GM12878 (cell line): ENCODE results near the gene ZKSCAN5. TPM values are rescaled to one million over a fixed set of nuclear protein-coding genes. Genes with fewer than 3 reads are reported as not detected.

ENCODE experiments used
- ASH2L ChIP-seq: fragments of 300-600, 200-600 bp; sonication (generic); IDR thresholded peaks from 2 replicates; pipeline ENCODE4 v1.6.1; 2017; ENCODE audit warnings: low read depth, mild to moderate bottlenecking, borderline replicate concordance
- CREB1 ChIP-seq: IDR thresholded peaks from 2 replicates; pipeline ENCODE4 v1.6.1; 2012; ENCODE audit warnings: low read depth, mild to moderate bottlenecking, inconsistent platforms
- DPF2 ChIP-seq: fragments of 450-650 bp; IDR thresholded peaks from 2 replicates; pipeline ENCODE4 v1.6.1; 2017; ENCODE audit warnings: mild to moderate bottlenecking
- EZH2 ChIP-seq: IDR thresholded peaks from 2 replicates; pipeline ENCODE4 v1.6.1; 2012; ENCODE audit warnings: low read depth, mild to moderate bottlenecking, control low read depth, inconsistent platforms, low read length, borderline replicate concordance; ENCODE audit not compliant: control insufficient read depth
- IRF3 ChIP-seq: fragments of 450-650 bp; IDR thresholded peaks from 2 replicates; pipeline ENCODE4 v1.6.1; 2014; ENCODE audit warnings: mild to moderate bottlenecking
- LARP7 ChIP-seq: fragments of 450-650 bp; IDR thresholded peaks from 2 replicates; pipeline ENCODE4 v1.6.1; 2017; ENCODE audit warnings: mild to moderate bottlenecking
- NBN ChIP-seq: fragments of 450-650 bp; IDR thresholded peaks from 2 replicates; pipeline ENCODE4 v1.6.1; 2016
- NFYB ChIP-seq: IDR thresholded peaks from 2 replicates; pipeline ENCODE4 v1.6.1; 2011; ENCODE audit warnings: low read depth, mild to moderate bottlenecking, low read length, improper control_type of control experiment, moderate library complexity; ENCODE audit not compliant: insufficient read depth
- POLR2AphosphoS5 ChIP-seq: IDR thresholded peaks from 2 replicates; pipeline ENCODE4 v1.6.1; 2011; ENCODE audit warnings: mild to moderate bottlenecking, low read length, inconsistent platforms
- POU2F2 ChIP-seq: IDR thresholded peaks from 3 replicates; pipeline ENCODE4 v1.6.1; 2011; ENCODE audit warnings: low read depth, mild to moderate bottlenecking, low read length, borderline replicate concordance
- SKIL ChIP-seq: fragments of 450-650 bp; IDR thresholded peaks from 2 replicates; pipeline ENCODE4 v1.6.1; 2017; ENCODE audit warnings: mild to moderate bottlenecking, low read depth, inconsistent platforms; ENCODE audit not compliant: poor library complexity, severe bottlenecking
- SMAD5 ChIP-seq: IDR thresholded peaks from 2 replicates; pipeline ENCODE4 v1.6.1; 2016; ENCODE audit warnings: antibody characterized with exemption, low read depth
- SP1 ChIP-seq: IDR thresholded peaks from one replicate; pipeline ENCODE4 v1.6.1; 2011; ENCODE audit warnings: low read depth, low read length
- SREBF1 ChIP-seq: IDR thresholded peaks from 2 replicates; pipeline ENCODE4 v1.6.1; 2012; ENCODE audit warnings: mild to moderate bottlenecking, low read length
- SREBF2 ChIP-seq: IDR thresholded peaks from 2 replicates; pipeline ENCODE4 v1.6.1; 2012; ENCODE audit warnings: mild to moderate bottlenecking, low read length
- STAT1 ChIP-seq: fragments of 450-650 bp; conservative IDR thresholded peaks from 2 replicates; pipeline ENCODE4 v1.6.1; 2014; ENCODE audit warnings: antibody characterized with exemption, mild to moderate bottlenecking
- TARDBP ChIP-seq: IDR thresholded peaks from 2 replicates; pipeline ENCODE4 v1.6.1; 2016; ENCODE audit warnings: borderline replicate concordance
- TCF3 ChIP-seq: IDR thresholded peaks from 2 replicates; pipeline ENCODE4 v1.6.1; 2012; ENCODE audit warnings: low read depth, mild to moderate bottlenecking, low read length, borderline replicate concordance; ENCODE audit not compliant: insufficient read depth
- YY1 ChIP-seq: IDR thresholded peaks from 2 replicates; pipeline ENCODE4 v1.6.1; 2011; ENCODE audit warnings: low read depth, mild to moderate bottlenecking, low read length
- polyA plus RNA-seq, 11 experiments: library from polyadenylated mRNA; depleted of rRNA in 4 of 11; unstranded in 6 of 11; stranded (reverse) in 5 of 11; fragments of >200 nt; fragmentation: Nextera tagmentation in 4 of 11; fragmentation: Illumina TruSeq in 1 of 11; extraction: Ambion mirVana in 4 of 11; extraction: Trizol in 1 of 11; gene quantifications; 1 replicate in 1 of 11; 2 replicates in 10 of 11; pipeline versions ENCODE4 v1.2.1 to v1.2.3, GENCODE V29; 2011 to 2016; ENCODE audit warnings: inconsistent platforms in 2 of 11, missing spikeins in 2 of 11, low read depth in 1 of 11
- total RNA-seq, 4 experiments: library from RNA; depleted of rRNA in 3 of 4; stranded (reverse); fragments of >200 nt in 3 of 4; fragmentation: Illumina TruSeq in 1 of 4; extraction: Trizol in 1 of 4; gene quantifications; 2 replicates each; pipeline versions ENCODE4 v1.2.1 to v1.2.3, GENCODE V29; 2013 to 2021
- TF ChIP-seq, protein P1 (sequence below): IDR thresholded peaks from 2 replicates; pipeline ENCODE4 v1.6.1; 2011; ENCODE audit warnings: low read depth, low read length, improper control_type of control experiment, borderline replicate concordance
- TF ChIP-seq, protein P2 (sequence below): IDR thresholded peaks from 2 replicates; pipeline ENCODE4 v1.6.1; 2011; ENCODE audit warnings: borderline replicate concordance, low read depth, mild to moderate bottlenecking, moderate library complexity, mixed read lengths, low read length; ENCODE audit not compliant: insufficient read depth; ENCODE audit errors: extremely low read length
- TF ChIP-seq, protein P3 (sequence below): fragments of 150-350 bp; IDR thresholded peaks from 2 replicates; pipeline ENCODE4 v1.6.1; 2016; ENCODE audit warnings: low read depth, low read length

The ZKSCAN5 gene
- total and polyA plus RNA-seq, 10 of the 15 experiments (the other 5 are each of a cell fraction or from before 2014, with no cell fraction given) = 2.5 to 10.1 (median 7.7) TPM

- TF ChIP-seq STAT1 (0 out of 2 replicates have a peak, but pooled peaks have one; percentile 53), SKIL (no peak), SP1 (peak; percentile 91), IRF3 (peak; percentile 73; the same call in 1 of the 2 replicates), POU2F2 (peak; percentile 75; the same call in 1 of the 3 replicates), TARDBP (no peak), SREBF1 (no peak), EZH2 (no peak), CREB1 (peak; percentile 71), TCF3 (peak; percentile 51; the same call in 1 of the 2 replicates), SREBF2 (0 out of 2 replicates have a peak, but pooled peaks have one; percentile 49), SMAD5 (peak; percentile 64; the same call in 1 of the 2 replicates), NBN (no peak; the same call in 1 of the 2 replicates), DPF2 (peak; percentile 43; the same call in 1 of the 2 replicates), LARP7 (peak; percentile 85), POLR2AphosphoS5 (peak; percentile 78), YY1 (peak; percentile 66; the same call in 1 of the 2 replicates), ASH2L (0 out of 2 replicates have a peak, but pooled peaks have one; percentile 53), NFYB (peak; percentile 95)
- TF ChIP-seq, protein P1, sequence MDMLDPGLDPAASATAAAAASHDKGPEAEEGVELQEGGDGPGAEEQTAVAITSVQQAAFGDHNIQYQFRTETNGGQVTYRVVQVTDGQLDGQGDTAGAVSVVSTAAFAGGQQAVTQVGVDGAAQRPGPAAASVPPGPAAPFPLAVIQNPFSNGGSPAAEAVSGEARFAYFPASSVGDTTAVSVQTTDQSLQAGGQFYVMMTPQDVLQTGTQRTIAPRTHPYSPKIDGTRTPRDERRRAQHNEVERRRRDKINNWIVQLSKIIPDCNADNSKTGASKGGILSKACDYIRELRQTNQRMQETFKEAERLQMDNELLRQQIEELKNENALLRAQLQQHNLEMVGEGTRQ = peak; percentile 91
- TF ChIP-seq, protein P2, sequence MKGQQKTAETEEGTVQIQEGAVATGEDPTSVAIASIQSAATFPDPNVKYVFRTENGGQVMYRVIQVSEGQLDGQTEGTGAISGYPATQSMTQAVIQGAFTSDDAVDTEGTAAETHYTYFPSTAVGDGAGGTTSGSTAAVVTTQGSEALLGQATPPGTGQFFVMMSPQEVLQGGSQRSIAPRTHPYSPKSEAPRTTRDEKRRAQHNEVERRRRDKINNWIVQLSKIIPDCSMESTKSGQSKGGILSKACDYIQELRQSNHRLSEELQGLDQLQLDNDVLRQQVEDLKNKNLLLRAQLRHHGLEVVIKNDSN = peak; percentile 92
- TF ChIP-seq, protein P3, sequence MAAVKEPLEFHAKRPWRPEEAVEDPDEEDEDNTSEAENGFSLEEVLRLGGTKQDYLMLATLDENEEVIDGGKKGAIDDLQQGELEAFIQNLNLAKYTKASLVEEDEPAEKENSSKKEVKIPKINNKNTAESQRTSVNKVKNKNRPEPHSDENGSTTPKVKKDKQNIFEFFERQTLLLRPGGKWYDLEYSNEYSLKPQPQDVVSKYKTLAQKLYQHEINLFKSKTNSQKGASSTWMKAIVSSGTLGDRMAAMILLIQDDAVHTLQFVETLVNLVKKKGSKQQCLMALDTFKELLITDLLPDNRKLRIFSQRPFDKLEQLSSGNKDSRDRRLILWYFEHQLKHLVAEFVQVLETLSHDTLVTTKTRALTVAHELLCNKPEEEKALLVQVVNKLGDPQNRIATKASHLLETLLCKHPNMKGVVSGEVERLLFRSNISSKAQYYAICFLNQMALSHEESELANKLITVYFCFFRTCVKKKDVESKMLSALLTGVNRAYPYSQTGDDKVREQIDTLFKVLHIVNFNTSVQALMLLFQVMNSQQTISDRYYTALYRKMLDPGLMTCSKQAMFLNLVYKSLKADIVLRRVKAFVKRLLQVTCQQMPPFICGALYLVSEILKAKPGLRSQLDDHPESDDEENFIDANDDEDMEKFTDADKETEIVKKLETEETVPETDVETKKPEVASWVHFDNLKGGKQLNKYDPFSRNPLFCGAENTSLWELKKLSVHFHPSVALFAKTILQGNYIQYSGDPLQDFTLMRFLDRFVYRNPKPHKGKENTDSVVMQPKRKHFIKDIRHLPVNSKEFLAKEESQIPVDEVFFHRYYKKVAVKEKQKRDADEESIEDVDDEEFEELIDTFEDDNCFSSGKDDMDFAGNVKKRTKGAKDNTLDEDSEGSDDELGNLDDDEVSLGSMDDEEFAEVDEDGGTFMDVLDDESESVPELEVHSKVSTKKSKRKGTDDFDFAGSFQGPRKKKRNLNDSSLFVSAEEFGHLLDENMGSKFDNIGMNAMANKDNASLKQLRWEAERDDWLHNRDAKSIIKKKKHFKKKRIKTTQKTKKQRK = no peak
Measured at GRCh38 chr7:99472561-99473314, 31.7 kb upstream of the ZKSCAN5 start, which contains the start of gene ZNF789 (continued).
